Activated CD4-positive, alpha-beta T cell treated with anti-CD3 and anti-CD28 coated beads for 1 hour (primary cell): ENCODE data around the gene FUT4.
"Not testable (repeated sequence)": the region's sequence is repeated elsewhere in the genome, so short reads cannot be mapped to it uniquely, and the experiment has no call there.

Experiments
- DNase-seq: peaks from one replicate; pipeline ENCODE4 v3.0.0-alpha.2; 2020

FUT4 gene

DNA sequence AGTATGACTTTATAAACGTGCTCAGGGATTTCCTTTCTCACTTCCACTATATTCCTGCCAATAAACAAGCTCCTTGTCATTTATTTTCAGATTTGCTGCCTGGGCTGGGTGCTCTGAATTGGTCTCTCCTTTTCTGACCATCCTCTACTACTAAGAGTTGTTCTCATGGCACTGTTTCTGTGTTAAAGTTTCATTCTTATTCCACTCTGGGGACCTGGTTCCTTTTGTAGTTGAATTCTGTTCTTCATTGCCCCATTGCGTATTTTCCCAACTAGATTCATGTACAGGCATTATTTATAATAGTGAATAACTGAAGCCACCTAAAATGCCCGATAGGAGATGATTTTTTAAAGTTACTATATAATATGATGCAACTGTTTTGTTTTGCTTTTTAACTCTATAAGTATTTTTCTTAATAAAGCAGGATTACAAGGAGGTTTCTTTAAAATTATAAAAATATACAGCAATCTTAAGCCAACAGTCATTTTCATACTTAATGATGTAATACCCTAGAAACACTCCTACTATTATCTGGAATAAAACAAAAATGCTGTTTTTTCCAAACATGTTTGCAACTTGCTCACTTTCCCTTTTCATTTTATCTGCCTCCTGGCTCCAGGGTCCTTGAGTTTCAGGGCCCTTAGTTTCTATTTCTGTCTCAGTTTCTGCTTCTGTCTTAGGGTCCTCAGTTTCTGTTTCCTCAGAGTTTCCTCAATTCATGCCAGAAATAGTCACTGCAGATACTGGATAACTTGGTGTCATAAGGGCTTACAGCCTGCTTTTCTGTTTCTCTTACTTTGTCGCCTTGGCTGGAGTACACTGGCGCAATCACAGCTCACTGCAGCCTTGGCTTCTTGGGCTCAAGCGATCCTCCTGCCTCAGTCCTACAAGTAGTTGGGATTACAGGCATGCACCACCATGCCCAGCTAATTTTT is 9.8 kb upstream of the FUT4 start:
- DNase-seq: no peak

DNA sequence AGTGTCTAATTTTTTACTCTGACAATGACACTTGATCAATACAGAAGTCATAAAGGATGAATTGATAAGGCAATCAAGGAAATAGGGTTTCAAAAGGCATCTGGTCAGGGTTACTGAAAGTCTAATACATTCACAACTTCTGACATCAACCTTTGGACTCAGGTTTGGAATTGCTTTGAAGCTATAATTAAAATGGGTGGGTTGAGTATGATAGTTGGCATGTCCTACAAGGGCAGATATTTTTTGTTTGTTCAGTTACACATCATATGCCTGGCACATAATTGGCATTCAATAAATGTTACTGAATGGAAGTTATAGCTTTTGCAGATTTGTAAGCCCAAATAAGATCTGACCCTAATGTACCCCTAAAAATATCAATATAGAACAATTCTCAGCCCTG is 7.3 kb upstream of the FUT4 start:
- DNase-seq: no peak

DNA sequence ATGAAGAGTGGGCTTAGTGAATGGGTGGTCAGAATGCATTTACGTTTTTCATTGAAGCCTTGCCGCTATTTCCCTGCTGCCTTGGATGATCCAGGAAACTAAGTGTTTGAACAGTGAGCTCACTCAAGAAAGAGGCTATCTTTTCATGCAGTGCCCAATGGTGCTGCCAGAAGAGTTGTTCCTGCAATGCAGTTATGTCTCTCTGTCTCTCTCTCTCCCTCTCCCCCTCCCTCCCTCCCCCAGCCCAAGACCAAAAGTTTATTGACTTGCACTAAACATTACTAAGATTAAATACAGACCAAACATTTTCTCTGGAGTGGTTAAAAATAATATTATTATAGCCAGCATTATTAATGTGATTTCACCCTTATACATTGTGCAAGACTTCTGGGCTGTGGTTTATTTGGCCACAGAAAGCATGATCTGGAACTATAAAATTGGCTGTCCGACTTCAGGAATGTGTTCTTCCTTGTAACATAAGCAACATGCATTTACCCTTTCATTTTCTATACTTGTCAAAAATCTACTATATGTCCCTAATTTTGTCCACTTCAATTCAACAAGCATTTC is 6.6 kb upstream of the FUT4 start:
- no peak for DNase-seq

DNA sequence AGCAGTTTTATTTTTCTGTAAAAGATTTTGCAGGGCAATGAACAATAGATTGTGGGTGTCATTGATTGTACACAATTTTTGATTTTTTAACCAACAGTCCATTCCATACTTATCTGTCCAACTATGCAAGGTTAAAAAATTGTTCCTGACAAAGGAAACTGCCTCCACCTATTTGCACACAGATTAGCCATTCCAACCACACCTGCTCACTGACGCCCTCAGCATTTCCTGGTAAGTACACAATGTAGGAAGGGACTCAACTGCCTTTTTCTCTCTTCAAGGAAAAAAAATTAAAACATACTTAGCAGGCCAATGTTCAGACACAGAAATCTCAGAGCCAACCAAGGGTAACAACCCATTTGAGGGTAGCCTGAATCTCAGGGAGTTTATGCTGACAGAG is 4.3 kb upstream of the FUT4 start:
- DNase-seq: no peak

DNA sequence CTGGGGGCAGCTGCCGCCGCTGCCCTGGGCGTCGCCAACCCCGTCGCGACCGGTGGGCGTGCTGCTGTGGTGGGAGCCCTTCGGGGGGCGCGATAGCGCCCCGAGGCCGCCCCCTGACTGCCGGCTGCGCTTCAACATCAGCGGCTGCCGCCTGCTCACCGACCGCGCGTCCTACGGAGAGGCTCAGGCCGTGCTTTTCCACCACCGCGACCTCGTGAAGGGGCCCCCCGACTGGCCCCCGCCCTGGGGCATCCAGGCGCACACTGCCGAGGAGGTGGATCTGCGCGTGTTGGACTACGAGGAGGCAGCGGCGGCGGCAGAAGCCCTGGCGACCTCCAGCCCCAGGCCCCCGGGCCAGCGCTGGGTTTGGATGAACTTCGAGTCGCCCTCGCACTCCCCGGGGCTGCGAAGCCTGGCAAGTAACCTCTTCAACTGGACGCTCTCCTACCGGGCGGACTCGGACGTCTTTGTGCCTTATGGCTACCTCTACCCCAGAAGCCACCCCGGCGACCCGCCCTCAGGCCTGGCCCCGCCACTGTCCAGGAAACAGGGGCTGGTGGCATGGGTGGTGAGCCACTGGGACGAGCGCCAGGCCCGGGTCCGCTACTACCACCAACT is 1.0 kb downstream of the FUT4 start:
- DNase-seq: no peak

DNA sequence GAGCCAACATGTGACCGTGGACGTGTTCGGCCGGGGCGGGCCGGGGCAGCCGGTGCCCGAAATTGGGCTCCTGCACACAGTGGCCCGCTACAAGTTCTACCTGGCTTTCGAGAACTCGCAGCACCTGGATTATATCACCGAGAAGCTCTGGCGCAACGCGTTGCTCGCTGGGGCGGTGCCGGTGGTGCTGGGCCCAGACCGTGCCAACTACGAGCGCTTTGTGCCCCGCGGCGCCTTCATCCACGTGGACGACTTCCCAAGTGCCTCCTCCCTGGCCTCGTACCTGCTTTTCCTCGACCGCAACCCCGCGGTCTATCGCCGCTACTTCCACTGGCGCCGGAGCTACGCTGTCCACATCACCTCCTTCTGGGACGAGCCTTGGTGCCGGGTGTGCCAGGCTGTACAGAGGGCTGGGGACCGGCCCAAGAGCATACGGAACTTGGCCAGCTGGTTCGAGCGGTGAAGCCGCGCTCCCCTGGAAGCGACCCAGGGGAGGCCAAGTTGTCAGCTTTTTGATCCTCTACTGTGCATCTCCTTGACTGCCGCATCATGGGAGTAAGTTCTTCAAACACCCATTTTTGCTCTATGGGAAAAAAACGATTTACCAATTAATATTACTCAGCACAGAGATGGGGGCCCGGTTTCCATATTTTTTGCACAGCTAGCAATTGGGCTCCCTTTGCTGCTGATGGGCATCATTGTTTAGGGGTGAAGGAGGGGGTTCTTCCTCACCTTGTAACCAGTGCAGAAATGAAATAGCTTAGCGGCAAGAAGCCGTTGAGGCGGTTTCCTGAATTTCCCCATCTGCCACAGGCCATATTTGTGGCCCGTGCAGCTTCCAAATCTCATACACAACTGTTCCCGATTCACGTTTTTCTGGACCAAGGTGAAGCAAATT is 1.8 kb downstream of the FUT4 start:
- DNase-seq: no peak

DNA sequence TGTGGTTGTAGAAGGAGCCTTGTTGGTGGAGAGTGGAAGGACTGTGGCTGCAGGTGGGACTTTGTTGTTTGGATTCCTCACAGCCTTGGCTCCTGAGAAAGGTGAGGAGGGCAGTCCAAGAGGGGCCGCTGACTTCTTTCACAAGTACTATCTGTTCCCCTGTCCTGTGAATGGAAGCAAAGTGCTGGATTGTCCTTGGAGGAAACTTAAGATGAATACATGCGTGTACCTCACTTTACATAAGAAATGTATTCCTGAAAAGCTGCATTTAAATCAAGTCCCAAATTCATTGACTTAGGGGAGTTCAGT is 2.4 kb downstream of the FUT4 start:
- no peak for DNase-seq

DNA sequence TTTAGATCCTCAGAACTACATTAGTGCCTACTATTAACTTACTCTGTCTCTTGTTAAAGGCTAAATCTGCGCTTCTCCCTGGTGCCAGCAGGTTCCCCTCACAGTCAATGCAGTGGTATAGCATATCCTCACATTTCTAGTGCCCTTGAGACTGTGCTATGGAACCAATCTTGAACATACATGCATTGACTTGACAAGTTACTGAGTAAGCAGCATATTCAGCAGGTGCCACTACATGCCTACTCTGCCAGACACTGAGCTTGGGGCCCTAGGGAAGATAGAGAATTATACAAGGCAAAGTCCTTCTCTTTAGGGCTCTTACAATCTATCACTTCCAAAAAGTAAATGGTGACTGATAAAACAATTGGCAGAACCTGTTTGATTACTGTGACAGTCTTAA is 3.2 kb downstream of the FUT4 start:
- DNase-seq: no peak

DNA sequence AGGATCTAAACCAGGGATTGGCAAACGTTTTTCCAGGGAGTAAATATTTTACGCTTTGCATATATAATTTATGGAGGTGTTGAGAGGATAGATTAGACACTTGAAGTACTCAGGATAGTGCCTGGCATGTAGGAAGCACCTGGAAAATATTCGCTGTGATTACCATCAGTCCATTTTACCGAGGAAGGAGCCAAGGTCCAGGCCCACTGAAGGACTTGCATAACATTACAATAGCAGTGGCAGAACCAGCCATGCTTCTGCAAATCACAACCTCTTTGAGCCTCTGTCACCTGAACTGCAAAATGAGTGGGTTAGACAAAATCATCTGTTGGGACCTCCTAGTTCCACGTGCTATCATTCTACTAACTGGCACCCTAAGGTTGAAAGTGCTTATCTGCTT is 5.4 kb downstream of the FUT4 start:
- no peak for DNase-seq

DNA sequence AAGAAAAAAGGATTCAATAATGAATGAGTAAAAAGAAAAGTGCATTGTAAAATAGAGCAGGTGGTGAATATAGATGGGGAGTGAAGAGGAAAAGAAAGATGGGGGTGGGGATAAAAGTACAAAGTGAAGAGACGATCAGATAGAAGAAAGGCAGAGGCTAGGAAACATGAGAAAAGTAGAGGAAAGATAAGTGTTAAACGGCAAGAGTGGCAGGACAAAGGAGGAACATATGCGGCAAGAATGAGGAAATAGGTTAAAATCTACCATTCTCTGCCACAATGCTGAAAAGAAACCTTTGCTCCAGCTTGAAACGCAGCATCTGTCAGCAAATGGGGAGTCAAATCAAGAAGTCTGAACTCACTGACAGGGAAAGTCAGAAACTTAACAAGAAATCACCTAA is 6.8 kb downstream of the FUT4 start:
- DNase-seq: no peak

DNA sequence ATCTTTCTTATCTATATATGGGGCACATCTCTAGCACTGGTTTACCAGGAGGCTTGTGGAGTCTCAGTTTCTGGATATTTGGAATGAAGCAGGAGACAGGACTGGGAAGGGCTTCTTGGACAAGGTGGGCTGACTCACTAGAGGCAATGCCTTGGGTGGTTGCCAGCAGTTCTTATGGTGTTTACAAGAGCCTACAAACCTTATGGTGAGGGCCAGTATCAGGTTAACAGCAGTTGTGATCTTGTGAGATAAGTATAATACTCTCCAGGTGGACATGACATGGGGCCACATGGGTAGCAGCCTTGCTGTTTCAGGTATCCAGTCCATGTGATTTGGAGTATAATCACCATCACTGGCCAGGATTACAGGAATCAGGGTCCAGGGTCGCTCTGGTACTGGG is 10.2 kb downstream of the FUT4 start:
- no peak for DNase-seq

DNA sequence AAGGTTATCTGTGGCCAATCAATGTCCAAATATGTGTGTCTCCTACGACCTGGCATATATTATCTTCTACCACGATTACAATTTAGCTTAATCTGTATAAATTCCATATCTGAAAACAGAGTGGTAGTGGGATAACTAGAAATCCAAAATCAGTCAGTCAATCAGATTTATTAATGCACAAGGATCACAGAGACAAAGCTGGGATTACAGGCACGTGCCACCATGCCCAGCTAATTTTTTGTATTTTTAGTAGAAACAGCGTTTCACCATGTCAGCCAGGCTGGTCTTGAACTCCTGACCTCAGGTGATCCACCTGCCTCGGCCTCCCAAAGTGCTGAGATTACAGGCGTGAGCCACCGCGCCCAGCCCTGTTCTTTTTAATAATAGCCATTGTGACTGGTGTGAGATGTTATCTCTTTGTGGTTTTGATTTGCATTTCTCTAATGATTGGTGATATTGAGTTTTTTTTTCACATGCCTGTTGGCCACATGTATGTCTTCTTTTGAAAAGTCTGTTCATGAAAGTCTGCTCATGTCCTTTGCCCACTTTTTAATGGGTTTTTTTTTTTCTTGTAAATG is 12.1 kb downstream of the FUT4 start:
- DNase-seq: not testable (repeated sequence)

DNA sequence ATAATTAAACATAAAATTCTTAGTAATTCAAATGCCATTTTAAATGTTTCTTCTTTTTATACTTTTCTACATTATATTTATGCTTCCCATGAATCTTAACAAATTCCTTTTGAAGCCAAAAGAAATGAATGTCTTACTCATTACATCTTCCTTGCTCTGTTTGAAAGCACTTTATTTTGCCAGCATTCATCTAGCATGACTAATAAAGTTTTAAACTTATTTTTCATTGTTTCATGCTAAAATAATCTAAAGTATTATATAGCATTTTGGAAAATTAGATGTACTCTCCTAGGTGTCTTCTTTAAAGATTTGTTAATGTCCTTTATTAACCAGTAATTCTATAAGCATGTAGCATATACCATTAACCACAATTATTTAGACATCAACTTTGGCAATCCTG is 13.7 kb downstream of the FUT4 start:
- no peak for DNase-seq

DNA sequence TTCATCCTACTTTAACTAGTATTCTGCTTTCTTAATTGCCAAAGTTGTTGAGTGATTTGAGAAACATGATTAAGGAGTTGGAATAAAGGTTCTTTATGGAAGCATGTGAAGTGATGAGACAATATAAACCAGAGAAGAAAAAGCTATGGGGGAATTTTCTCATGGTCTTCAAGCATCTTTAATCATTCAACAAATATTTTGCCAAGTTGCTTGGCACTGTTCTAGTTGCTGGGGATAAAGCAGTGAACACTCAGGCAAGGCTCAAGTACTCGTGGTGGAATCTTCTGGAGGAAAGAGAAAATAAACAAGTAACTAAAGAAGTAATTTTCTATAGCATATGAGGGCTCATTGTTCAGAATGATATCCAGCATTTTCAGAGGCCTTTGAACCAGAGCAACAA is 14.3 kb downstream of the FUT4 start:
- DNase-seq: no peak

DNA sequence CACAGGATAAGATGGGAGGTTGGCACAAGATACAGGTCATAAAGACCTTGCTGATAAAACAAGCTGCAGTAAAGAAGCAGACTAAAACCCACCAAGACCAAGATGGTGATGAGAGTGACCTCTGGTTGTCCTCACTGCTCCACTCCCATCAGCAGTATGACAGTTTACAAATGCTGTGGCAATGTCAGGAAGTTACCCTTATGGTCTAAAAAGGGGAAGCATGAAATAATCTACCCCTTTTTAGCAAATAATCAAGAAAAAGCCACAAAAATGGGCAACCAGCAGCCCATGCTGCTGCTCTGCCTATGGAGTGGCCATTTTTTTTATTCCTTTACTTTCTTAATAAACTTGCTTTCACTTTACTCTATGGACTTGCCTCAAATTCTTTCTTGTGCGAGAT is 14.7 kb downstream of the FUT4 start:
- DNase-seq: no peak

DNA sequence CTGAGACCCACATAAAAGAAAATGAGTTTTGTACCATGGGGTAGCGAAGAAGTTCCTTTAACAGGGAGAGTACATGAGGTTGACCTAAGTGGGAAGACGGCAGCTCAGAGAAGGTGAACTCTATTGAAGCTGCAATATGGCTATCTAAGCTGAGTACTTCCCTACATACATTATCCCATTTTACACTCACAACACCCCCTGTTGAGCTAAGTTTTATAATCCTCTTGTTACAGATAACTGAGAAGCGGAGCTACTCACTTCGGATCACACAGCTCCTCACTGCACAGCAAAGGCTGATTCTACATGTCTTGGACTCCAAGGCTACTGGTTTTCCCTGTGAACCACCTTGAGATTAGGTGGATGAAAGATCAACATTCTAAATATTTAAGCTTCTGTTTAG is 15.2 kb downstream of the FUT4 start:
- DNase-seq: no peak

DNA sequence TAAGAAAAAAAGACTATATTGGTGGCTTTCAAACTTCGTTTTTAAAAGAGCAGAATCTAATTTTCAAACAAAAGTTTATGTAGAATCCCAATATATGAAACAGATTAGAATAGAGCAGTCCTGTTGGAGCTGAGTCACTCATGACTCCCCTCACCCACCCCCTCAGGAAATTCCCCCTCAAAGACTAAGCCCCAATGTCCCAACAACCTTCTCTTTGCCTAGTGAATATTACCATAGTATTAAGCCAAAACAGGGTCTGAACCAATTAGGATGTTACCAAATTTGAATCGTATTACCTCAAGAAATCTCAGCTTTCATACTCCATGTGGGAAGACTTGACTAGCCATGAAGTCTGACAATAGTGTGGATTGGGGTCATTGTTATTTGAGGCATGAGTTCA is 15.6 kb downstream of the FUT4 start:
- no peak for DNase-seq

DNA sequence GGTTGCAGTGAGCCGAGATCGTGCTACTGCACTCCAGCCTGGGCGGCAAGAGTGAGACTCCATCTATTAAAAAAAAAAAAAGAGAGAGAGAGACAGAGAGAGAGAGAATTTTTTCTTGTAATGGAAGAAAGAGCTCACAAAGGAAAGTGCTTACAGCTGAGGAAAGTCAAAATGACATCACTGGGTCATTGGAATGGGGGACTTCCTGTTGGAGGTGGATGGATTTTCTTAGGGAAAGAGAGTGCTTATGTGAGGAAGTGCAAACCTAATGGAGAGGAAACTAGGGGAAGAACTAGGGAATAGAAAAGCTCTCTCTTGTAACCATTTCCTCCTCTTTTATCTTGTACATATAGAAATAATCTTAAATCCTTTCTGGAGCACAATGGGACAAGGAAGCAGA is 17.1 kb downstream of the FUT4 start:
- no peak for DNase-seq

DNA sequence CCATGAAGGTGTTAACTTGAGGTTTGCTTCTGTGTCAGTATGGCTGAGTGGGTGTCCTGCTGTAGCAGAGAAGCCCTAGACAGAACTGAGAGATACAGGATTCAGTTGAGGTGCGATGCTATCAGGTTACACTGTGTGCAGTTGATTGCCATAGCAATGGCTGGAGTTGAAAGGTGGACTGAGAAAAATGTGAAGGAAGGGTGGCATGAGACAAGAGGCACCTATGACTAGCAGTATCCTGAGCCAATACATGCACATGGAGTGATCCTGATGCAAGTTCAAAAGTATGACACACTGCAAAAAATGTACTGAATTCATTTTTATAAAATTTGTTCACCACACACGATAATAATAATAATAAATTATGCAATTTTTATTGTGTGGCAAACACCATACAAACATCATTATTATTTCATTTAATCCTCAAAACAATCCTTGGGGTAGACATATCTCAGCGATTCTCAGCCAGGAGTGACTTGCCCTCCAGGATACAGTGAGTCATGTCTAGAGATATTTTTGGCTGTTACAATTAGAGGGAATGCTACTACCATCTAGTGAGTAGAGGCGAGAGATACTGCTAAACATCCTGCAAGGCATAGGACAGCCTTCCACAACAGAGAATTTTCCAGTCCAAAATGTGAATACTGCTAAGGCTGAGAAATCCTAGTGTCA is 19.6 kb downstream of the FUT4 start:
- no peak for DNase-seq

DNA sequence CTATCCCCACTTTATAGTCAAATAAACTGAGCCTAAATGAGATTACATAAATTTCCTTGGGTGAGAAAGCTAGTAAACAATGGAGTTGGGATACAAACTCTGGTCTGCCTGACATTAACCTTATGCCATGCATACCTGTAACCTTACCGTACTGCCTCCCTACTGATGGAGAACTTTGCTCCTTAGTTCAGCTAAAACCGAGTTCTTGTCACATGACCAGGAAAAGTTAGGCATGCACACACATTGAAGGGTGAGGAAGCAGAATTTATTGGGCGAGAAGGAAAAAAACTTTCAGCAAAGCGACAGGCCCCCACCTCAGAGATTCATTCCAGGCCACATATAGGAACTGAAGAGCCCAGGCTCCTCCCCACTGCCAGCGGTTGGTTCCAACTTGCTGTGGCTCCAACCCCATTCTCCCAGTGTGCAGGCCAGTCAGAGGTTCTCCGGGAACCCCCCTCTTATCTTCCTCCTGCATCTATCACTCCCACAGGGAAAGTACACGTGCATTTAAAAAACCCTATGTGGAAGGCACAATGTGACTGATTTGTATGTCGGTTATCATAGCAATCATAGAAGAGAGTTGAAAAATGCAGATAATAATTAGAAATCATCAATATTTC is 20.2 kb downstream of the FUT4 start:
- DNase-seq: no peak

DNA sequence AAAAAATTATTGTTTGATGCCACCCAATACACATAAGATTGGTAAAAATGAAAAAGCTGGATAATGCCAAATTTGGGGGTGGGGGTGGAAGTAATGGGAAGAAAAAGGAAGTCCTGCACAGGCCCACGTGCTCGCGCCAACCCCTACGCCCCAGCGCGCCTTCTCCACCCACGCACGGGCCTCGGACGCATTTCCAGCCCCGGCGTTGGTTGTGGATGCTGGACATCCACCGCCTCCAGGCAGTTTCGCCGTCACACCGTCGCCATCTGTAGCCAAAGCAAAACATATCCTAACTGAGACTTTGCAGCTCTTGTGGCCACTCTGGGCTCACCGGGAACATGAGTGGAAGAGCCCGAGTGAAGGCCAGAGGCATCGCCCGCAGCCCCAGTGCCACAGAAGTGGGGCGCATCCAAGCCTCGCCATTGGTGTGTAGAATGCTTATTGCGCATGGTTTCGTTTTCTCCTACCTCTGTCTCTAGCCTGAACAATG is 23.5 kb downstream of the FUT4 start, which contains the start of gene PIWIL4:
Gene PIWIL4, plus strand, starts transcription at position 188 of the 490 bp plus-strand sequence. Its CDS starts 151 bp downstream, at position 339.
- DNase-seq: no peak

DNA sequence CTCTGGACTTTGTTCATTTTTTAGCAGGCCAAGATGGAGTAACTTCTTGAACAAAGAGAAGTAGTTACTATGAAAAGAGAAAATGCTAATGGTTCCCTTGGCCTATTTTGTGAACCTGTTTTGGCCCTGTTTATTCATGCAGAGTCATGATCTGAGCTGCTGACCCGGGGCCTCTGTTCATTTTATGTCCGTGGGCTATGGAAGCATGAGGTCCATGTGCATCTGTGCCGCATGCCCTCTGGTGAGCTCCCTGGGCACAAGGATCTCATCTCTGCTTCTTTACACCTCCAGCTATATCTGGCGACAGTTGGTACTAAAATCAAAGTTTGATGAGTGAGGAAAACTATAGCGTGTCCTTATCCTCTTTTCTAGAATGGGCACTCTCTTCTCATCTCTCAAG is 24.5 kb downstream of the FUT4 start:
- no peak for DNase-seq
